ENCODE data around the gene GRB2.

The GRB2 gene

DNA sequence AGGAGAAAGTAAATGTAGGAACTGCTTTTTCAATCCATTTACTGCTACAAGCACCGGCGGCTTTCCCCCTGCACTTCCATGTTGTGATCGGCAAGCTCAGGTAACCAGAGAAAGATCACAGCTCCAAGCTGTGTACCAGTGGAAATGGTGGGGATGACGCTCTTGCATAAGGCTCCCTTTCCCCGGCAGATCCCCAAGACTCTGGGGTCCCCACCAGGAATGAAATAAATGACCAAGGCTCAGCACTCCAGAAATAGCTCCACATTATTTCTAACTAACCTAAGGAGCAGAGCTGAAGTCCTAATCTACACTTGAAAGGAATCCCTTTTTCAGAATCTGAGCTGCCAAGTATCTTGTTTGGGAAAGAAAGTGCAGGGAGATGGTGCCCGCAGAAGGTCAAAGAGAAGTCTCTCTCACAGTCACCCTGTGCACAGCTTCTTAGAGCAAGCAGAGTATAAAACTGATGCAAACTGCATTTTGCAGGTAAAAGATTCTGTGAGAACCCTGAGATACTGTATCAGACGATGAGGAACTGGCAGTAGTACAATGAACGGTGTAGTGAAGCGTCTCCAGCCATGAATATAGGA is 11.1 kb downstream of the GRB2 start:
- Mint-ChIP-seq H3K4me3 (peak overlapping the region; percentile 90 to 92 (median 91)), H3K36me3 (ENCODE audit: low read depth) (peaks cover 13% of the 10 kb centered on the region), H3K27me3 (ENCODE audit: low read depth) (no peaks in the 10 kb centered on the region), H3K27ac (peak overlapping the region; percentile 91 to 97 (median 92)), H3K9me3 (no peaks in the 10 kb centered on the region), H3K4me1 (peaks cover 55% of the 10 kb centered on the region)
- TF ChIP-seq, protein P1, sequence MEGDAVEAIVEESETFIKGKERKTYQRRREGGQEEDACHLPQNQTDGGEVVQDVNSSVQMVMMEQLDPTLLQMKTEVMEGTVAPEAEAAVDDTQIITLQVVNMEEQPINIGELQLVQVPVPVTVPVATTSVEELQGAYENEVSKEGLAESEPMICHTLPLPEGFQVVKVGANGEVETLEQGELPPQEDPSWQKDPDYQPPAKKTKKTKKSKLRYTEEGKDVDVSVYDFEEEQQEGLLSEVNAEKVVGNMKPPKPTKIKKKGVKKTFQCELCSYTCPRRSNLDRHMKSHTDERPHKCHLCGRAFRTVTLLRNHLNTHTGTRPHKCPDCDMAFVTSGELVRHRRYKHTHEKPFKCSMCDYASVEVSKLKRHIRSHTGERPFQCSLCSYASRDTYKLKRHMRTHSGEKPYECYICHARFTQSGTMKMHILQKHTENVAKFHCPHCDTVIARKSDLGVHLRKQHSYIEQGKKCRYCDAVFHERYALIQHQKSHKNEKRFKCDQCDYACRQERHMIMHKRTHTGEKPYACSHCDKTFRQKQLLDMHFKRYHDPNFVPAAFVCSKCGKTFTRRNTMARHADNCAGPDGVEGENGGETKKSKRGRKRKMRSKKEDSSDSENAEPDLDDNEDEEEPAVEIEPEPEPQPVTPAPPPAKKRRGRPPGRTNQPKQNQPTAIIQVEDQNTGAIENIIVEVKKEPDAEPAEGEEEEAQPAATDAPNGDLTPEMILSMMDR (IDR thresholded peaks at IDR 0.05; ENCODE audit: unreplicated experiment in 3 of 3), result no peak

DNA sequence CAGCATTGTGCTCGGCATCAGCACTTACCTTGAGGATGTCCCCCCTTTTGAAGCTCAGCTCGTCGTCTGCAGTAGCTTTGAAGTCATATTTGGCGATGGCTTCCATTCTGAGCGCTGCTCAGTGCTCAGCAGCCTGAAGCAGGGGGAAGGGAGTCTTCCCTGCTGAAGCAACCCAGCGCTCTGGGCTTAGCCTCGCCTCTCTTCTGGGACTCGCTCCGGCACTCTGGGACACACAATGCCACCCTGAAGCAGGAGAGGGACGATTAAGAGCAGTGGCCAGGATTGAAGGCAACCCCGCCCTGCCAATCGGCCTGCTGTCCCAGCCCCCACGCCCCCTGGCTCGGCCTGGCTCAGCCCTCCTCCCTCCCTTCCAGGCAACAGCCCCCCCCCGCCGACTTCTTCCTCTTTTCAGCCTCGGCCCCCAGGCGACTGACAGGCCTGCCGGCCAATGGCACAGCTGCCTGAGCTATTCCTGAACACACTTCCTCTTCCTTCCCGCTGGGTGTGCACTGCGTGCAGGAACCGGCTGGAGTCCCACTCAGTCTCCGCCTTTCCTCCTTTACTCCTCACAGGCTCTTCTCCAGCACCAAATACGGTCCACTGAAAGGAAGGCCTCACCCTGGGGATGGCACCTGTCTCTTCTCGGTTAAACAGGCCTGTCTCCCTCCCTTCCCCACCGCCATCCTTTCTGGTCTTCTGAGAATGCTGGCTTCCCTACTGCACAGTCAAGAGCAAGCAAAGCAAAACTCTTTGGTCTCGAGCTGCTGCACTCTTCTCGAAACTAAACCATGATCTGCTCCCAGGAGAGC is 11.8 kb downstream of the GRB2 start:
- peak overlapping the region; percentile 90 to 92 (median 91) for H3K4me3 Mint-ChIP-seq
- H3K27ac Mint-ChIP-seq, result peak overlapping the region; percentile 91 to 97 (median 92)
- H3K27me3 Mint-ChIP-seq (ENCODE audit: low read depth), result no peaks in the 10 kb centered on the region
- no peaks in the 10 kb centered on the region for H3K9me3 Mint-ChIP-seq
- TF ChIP-seq, protein P1 (IDR thresholded peaks at IDR 0.05; ENCODE audit: unreplicated experiment in 3 of 3), result no peak
- H3K4me1 Mint-ChIP-seq, result peaks cover 62% of the 10 kb centered on the region
- peaks cover 19% of the 10 kb centered on the region for H3K36me3 Mint-ChIP-seq (ENCODE audit: low read depth)

DNA sequence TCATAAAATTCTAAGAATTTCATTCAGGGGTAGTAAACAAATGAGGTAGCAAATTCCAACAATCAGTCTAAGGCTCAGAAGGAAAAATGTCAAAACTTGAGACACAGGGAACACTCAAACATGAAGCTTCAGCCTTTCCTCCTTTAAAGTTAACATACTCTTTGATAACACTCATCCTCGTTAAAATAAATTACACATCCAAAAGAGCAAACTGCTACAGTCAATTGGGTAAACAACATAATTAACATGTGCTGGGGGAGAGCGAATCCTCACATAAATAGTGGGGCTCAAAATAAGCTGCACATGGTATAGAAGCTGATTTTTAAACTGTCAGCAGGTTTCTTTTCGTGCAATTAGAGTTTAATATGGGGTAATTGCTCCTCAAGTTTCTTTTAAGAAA is 12.9 kb downstream of the GRB2 start:
- Mint-ChIP-seq H3K4me1 (peaks cover 63% of the 10 kb centered on the region), H3K36me3 (ENCODE audit: low read depth) (peaks cover 24% of the 10 kb centered on the region), H3K4me3 (peak overlapping the region; percentile 90 to 92 (median 91))

DNA sequence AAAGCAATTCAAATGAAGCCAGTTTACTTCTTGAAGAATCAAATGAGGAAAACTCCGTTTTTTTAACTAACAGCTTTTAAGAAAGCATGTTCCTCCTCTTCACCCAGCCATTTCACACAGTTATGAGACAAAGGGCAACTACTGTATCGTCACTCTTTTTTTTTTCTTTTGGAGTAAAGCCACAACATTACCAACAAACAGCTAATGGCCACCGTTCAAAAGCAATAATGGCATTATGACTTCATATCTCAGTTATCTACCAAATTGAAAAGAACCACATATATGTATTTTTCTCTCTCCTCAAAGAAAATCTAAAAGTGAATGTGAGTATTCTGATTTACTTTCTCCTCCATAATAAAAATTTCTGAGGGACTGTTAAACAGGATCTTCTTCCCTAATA is 14.5 kb downstream of the GRB2 start:
- Mint-ChIP-seq H3K27ac (peak overlapping the region in 1 of 3 experiments; percentile 24), H3K27me3 (ENCODE audit: low read depth) (no peaks in the 10 kb centered on the region), H3K36me3 (ENCODE audit: low read depth) (peaks cover 31% of the 10 kb centered on the region), H3K4me1 (peaks cover 50% of the 10 kb centered on the region), H3K4me3 (peak overlapping the region in 2 of 3 experiments; percentile 21 to 35), H3K9me3 (no peaks in the 10 kb centered on the region)
- TF ChIP-seq, protein P1 (IDR thresholded peaks at IDR 0.05; ENCODE audit: unreplicated experiment in 3 of 3), result no peak

More for the DNA sequence above, 12.9 kb downstream of the GRB2 start:
- TF ChIP-seq, protein P1 (IDR thresholded peaks at IDR 0.05; ENCODE audit: unreplicated experiment in 3 of 3), result no peak
- Mint-ChIP-seq H3K9me3 (no peaks in the 10 kb centered on the region), H3K27ac (peak overlapping the region; percentile 69 to 97 (median 92)), H3K27me3 (ENCODE audit: low read depth) (no peaks in the 10 kb centered on the region)

DNA sequence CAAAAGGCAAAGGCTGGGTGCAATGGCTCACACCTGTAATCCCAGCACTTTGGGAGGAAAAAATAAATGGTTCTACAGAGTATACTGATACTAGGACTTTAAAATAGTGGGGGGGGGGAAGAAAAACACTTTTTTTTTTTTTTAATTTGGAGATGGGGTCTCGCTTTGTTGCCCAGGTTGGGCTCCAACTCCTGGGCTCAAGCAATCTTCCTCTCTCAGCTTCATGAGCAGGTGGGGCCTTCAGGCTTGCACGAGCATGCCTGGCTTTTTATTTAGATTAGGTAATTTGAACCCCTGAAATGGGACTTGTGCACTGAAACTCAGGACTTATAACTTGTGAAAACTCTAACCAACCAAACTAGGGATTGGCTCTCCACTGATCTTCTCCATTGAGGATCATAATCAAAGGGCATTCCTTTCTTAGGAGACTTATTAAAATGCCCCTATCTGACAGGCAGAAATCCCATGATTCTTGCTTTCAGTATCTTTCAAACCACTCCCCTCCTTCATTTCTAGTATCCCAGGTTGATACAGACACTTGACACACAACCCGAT is 16.9 kb downstream of the GRB2 start:
- TF ChIP-seq, protein P1 (IDR thresholded peaks at IDR 0.05; ENCODE audit: unreplicated experiment in 3 of 3), result no peak
- Mint-ChIP-seq H3K36me3 (ENCODE audit: low read depth) (peaks cover 31% of the 10 kb centered on the region), H3K27me3 (ENCODE audit: low read depth) (no peaks in the 10 kb centered on the region), H3K4me3 (no peak overlapping the region), H3K4me1 (peaks cover 35% of the 10 kb centered on the region), H3K9me3 (no peaks in the 10 kb centered on the region), H3K27ac (no peak overlapping the region)

All from nephron (organoid).